NCI-H187 (cell line): Measurements from ENCODE around the gene GOLGA6D.
"Not testable (repeated sequence)": the region's sequence is repeated elsewhere in the genome, so short reads cannot be mapped to it uniquely, and the experiment has no call there.

ENCODE experiments used
- DNase-seq, 2 experiments: peaks; one replicate each; lab custom pipeline; 2025; lab: John Stamatoyannopoulos, UW

The GOLGA6D gene

DNA sequence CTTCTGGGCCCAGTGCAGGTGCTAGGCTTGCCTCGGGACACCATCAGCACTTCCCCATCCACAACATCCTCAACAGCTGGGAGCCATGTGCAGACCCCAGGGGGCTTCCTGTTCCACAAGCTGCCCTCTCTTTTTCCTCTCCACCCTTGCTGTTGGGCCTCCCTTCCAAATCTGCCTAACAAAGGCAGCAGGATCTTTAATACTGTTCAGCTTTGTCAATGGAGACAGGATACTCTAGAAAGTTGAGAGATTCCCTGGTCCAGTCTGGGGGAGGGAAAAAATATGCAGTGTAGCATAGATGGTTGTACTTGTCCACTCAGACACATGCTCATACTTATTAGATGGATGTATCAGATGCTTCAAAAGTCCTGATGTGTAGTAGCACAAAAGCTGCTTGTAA, 4.1 kb upstream of the GOLGA6D start:
- DNase-seq, result not testable (repeated sequence)

DNA sequence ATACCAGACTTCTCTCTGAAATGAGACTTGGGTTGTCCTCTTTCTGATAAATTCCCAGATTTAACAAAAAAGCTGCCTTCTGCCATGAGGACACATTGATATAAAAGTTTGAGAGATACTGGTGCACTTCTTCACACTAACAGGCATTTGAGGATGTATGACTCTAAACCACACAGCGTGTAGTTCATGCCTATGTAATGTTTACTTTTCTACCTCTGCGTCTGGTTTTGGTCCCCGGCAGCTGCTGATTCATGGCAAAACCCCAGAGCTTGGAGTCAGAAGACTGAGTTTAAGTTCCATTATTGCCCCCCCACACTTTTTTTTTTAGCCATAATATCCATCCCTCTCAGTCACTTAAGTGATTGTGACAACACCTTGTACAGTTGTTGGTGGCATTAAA, 1.5 kb downstream of the GOLGA6D start:
- not testable (repeated sequence) for DNase-seq

DNA sequence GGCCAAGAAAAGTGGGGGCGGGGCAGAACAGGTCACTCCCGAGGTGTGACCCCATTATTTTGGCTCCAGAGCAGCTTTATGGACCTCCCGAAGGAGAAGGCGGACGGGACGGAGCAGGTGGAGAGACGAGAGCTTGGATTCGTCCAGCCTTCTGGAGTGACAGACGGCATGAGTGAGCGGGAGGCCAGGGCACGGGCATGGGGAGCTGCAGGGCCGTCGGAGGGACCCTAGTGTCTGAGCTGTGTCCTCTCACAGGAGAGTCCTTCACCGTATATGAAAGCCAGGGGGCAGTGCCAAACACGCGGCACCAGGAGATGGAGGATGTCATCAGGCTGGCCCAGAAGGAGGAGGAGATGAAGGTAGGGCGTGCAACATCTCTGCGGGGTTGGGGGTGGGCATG, 11.0 kb downstream of the GOLGA6D start:
- DNase-seq, result not testable (repeated sequence)

- DNase-seq, result not testable (repeated sequence)
Measured at GRCh38 chr15:75298541-75299310, 16.1 kb downstream of the GOLGA6D start.

- DNase-seq, result not testable (repeated sequence)
Measured at GRCh38 chr15:75299311-75299688, 16.7 kb downstream of the GOLGA6D start.

DNA sequence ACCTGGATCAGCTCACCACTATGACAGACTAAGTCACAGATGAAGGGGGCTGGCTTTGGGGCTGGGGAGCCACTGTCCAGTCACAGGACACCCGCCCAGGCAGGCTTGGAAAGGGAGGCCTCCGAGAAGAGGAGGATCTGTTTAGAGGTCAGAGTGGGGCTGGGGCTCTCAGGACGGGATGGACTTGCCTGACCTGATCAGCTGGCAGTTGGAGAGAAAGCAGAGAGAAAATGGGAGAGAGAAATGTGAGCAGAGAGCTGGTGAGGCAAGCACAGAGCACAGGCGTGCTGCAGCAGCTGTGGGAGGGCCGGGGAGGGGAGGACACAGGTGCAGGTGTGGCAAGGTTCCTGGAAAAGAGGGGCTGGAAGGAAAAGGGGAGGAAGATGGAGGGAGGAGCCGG, 17.4 kb downstream of the GOLGA6D start:
- DNase-seq, result not testable (repeated sequence)

GRCh38 chr15:75302318-75302717, 19.7 kb downstream of the GOLGA6D start:
- no peak for DNase-seq

GRCh38 chr15:75302753-75303152, 20.1 kb downstream of the GOLGA6D start:
- DNase-seq, result not testable (repeated sequence)

- DNase-seq, result no peak
Measured at GRCh38 chr15:75306188-75306587, 23.6 kb downstream of the GOLGA6D start.

GRCh38 chr15:75307778-75308390, 25.2 kb downstream of the GOLGA6D start:
- DNase-seq, result no peak

GRCh38 chr15:75309711-75310110, 27.1 kb downstream of the GOLGA6D start:
- no peak for DNase-seq

- not testable (repeated sequence) for DNase-seq
Measured at GRCh38 chr15:75312548-75312947, 29.9 kb downstream of the GOLGA6D start.

DNA sequence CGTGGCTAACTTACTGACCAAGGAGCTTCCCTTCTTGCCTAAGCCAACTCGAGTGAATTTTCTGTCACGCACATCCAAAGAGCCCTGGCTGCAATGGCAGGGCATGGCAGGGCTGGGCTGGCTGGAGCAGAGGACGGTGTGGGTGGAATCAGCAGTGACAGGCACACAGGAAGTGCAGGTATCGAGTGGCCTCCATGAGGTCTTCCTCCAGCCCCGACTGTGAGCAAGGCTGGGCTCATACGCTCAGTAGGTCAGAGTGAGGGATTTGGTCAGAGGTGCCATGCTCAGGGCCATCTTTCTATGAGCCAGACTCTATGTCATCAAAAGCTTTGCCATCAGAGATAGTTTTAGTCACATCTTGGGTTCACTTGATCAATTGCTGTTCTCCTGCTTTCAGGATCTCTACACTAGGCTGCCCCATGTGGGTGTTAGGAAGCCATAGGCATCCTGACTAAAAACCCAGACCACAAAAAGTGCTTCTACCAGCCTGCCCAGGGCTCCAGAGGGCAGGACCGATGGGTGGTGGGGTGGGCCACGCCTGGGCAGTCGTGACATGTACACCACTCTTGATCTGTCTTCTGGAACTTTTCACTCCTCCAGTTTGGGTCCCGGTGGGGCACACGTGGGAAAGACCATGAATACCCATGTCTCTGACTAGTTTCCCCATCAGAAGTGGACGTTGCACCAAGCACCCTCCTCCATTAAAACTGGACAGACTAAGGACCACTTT, 30.6 kb downstream of the GOLGA6D start:
- DNase-seq, result no peak

- no peak for DNase-seq
Measured at GRCh38 chr15:75314552-75315290, 32.1 kb downstream of the GOLGA6D start.

GRCh38 chr15:75319231-75319897, 36.7 kb downstream of the GOLGA6D start:
- not testable (repeated sequence) for DNase-seq

DNA sequence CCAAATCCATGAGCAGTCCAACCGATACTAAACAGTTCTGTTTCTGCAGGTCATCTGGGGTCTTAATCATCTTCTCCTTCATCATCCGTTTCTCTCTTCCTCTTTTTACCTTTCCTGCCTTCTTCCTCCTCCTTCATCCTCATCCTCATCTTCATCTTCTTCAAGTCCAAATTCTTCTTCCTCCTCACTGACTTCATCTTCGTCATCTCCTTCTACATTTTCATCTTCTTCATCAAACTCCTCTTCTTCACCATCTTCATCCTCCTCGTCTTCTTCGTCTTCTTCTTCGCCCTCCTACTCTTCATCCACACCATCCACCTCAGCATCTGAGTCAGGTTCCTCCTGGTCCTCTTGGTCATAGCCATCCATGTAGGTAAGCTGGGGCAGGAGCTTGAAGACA, 39.1 kb downstream of the GOLGA6D start:
- DNase-seq, result no peak

DNA sequence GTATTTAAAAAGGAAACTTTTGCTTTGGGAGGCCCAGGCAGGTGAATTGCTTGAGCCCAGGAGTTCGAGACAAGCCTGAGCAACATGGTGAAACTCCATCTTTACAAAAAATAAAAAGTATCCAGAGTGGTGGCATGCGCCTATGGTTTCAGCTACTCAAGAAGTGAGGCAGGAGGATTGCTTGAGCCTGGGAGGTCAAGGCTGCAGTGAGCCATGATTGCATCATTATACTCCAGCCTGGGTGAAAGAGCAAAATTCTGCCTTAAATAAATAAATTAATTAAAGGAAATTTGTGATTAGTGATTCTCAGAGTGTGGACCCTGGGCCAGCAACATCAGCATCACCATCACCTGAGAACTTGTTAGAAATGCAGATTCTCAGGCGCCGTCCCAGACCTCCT, 43.3 kb downstream of the GOLGA6D start:
- DNase-seq, result no peak

DNA sequence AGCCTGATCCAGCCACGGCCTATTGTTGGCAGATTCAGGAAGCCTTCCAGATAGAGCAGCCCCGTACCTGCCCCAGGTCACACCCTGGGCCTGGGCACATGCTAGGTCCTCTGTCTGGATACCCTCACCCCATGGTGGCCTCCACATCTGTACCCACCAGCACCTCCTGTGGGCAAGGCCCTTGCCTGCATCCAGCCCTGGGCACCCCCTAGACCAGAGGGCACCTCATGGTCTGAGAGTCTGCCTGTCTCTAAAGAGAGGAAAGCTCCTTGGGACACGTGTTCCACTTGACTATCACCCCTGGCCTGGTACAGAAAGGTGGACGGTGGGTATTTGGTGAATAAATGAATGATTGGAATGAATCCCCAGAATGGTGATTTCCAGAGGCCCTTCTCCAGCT, 44.4 kb downstream of the GOLGA6D start:
- DNase-seq, result no peak

DNA sequence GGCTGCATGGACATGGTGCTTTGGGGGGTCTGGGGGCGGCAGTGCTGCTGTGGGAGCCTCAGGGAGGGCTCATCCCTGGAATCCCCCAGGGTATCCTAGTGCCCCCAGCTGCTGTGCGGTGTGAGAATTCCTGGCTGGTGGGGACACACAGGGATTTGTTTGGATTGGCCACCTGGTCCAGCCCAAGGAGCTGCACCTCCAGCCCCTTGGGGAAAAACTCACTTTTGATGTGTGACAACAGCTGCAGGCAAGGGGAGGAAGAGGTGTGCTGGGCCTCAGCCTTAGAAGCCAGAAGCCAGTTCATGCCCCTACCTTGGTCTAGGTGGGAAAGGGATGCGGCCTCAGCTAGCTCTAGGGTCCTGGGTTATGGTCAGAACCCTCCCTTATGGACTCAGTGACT, 44.9 kb downstream of the GOLGA6D start:
- DNase-seq, result no peak

DNA sequence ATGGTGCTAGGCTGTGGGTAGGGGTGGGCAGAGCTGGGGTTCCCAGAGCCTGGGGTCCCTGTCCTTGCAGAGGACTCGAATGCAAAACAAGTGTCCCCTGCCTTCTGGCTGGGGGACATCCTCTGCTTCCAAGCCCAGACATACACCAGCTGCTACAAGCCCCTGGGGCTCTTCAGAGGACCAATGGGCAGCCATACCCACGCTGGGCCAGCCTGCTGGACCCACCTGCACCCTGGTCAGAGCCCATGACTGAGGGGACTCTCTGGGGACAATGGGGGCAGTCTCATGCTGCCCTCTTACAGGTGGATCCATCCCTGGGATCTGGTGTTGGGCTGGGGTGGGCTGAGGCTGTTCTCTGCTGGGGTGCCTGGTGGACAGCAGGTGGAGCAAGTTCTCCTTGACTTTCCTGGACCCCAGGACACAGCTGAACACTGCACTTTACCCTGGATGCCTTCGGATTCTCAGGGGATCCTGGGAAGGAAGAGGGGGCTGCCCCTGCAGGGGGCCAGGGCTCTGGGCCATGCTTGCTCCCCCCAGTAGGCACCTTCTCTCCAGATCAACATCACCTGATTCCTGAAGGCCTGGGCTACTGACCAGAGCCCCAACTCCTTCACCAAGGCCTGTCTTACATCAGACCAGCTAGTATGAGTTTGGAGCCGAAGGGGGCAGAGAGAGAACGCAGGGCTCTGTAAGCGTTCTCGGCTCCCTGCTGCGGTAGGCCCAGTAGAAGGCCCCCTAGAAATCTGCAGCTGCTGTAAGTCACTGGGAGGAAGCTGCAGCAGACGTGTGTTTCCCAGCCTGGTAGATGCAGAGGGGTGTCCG, 46.1 kb downstream of the GOLGA6D start:
- DNase-seq, result no peak

DNA sequence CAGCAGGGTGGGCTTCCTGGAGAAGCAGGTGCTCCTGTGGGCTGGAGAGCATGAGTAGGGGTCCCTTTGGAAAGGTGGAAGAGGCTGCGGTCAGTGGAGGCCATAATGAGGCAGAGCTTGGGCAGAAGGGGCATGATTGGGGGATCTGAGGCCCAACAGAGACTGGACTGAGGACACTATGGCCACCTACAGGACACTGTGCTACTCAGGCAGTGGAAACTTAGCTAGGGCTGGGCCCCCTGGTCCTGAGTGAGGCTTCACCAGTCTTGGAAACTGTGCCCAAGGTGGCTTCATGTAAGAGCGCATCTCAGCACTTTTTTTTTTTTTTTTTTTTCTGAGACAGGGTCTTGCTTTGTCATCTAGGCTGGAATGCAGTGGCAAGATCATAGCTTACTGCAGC, 46.9 kb downstream of the GOLGA6D start:
- DNase-seq, result no peak
